Endodermal cell (in vitro differentiated cells): ENCODE data around the gene HSD17B12. TPM values are rescaled to one million over a fixed set of nuclear protein-coding genes. Genes with fewer than 3 reads are reported as not detected.

Experiments
- DNase-seq: peaks from one replicate; pipeline ENCODE4 v3.0.0-alpha.2; 2017
- H3K27ac ChIP-seq: 2 replicates; pipeline ENCODE4 v1.5.1; 2013; ENCODE audit warnings: mild to moderate bottlenecking, low read depth, low read length, moderate library complexity
- H3K27me3 ChIP-seq: 2 replicates; pipeline ENCODE4 v1.6.1; 2013; ENCODE audit warnings: mild to moderate bottlenecking, low read length, moderate library complexity; ENCODE audit not compliant: insufficient read depth, control insufficient read depth, poor library complexity, severe bottlenecking
- H3K36me3 ChIP-seq: 2 replicates; pipeline ENCODE4 v1.7.0; 2013; ENCODE audit warnings: mild to moderate bottlenecking, low read length, moderate library complexity; ENCODE audit not compliant: control insufficient read depth, insufficient read depth
- H3K4me1 ChIP-seq: one replicate; pipeline ENCODE4 v1.7.0; 2013; ENCODE audit warnings: low read length; ENCODE audit not compliant: control insufficient read depth, insufficient read depth
- H3K4me3 ChIP-seq: 2 replicates; pipeline ENCODE4 v1.5.1; 2013; ENCODE audit warnings: mild to moderate bottlenecking, low read length, moderate library complexity
- H3K9ac ChIP-seq: 2 replicates; pipeline ENCODE4 v1.6.1; 2013; ENCODE audit warnings: mild to moderate bottlenecking, low read length, moderate library complexity; ENCODE audit not compliant: poor library complexity, severe bottlenecking; ENCODE audit errors: extremely low read depth
- H3K9me3 ChIP-seq: 2 replicates; pipeline ENCODE4 v1.6.1; 2013; ENCODE audit warnings: mild to moderate bottlenecking, low read length, moderate library complexity; ENCODE audit not compliant: control insufficient read depth
- H3K27ac Mint-ChIP-seq: 2 replicates; pipeline ENCODE4 v1.8.0; 2020; ENCODE audit warnings: mixed read lengths
- H3K27me3 Mint-ChIP-seq: 2 replicates; pipeline ENCODE4 v1.8.0; 2021; ENCODE audit warnings: mild to moderate bottlenecking, mixed read lengths; ENCODE audit not compliant: insufficient read depth
- H3K36me3 Mint-ChIP-seq: 2 replicates; pipeline ENCODE4 v1.8.0; 2020; ENCODE audit warnings: low read depth, mixed read lengths
- H3K4me1 Mint-ChIP-seq: 2 replicates; pipeline ENCODE4 v1.8.0; 2020; ENCODE audit warnings: mixed read lengths
- H3K4me3 Mint-ChIP-seq: 2 replicates; pipeline ENCODE4 v1.8.0; 2020; ENCODE audit warnings: mild to moderate bottlenecking, moderate library complexity, mixed read lengths
- H3K9me3 Mint-ChIP-seq: 2 replicates; pipeline ENCODE4 v1.8.0; 2020; ENCODE audit warnings: mild to moderate bottlenecking, mixed read lengths
- WGBS, 2 experiments: methylation state at CpG; one replicate each; pipeline versions ENCODE4 v1.1.5 to v1.1.7; 2013; ENCODE audit warnings: missing lambda C conversion rate in 2 of 2, mixed read lengths in 1 of 2; ENCODE audit not compliant: insufficient coverage in 1 of 2, insufficient read length in 1 of 2; 5-methylcytosine and 5-hydroxymethylcytosine counted together
- total RNA-seq, 2 donors: library from RNA; stranded (reverse); fragmentation: NEBNext Ultra II Directional in 1 of 2; extraction: Animal tissue kit (Norgen Biotek cat#: 25700) in 1 of 2; gene quantifications; 2 replicates in 1 of 2; 3 replicates in 1 of 2; pipeline ENCODE4 v1.2.1, GENCODE V29; 2021
- TF ChIP-seq, protein P1 (sequence below): fragments of 200-600 bp; sonication (generic); conservative IDR thresholded peaks from 2 replicates; pipeline ENCODE4 v1.5.0; 2021; ENCODE audit warnings: antibody characterized with exemption, mild to moderate bottlenecking

Gene HSD17B12
- total RNA-seq, 2 donors from 2014 or later, result 109 to 138 TPM

DNA sequence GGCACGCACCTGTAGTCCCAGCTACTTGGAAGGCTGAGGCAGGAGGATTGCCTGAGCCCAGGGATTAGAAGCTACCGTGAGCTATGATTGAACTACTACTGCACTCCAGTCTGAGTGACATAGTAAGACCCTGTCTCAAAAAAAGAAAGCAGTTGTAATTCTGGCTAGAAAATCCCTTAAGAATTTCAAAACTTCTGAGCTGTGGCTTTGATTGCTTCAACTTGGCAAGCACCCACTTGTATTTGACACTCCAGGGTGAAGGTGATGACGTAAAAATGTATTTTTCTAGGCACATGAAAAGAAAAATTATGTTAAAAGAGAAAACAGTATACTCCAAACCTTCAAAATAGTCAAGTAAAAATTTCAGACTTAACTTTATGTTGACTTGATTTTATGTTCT lies 176.5 kb downstream of the HSD17B12 start:
- Histone ChIP-seq H3K4me3 (no peak overlapping the region), H3K4me1 (no peaks in the 10 kb centered on the region), H3K36me3 (peaks cover 30% of the 10 kb centered on the region), H3K27ac (no peak overlapping the region), H3K27me3 (no peaks in the 10 kb centered on the region), H3K9me3 (no peaks in the 10 kb centered on the region), H3K9ac (no peak overlapping the region)
- no peak for DNase-seq
- WGBS, 2 experiments, result 96 to 100% methylated on average over 2 to 3 of the region's 3 CpGs
- H3K27me3 Mint-ChIP-seq, result no peaks in the 10 kb centered on the region
- H3K27ac Mint-ChIP-seq, result no peak overlapping the region
- peaks cover 9% of the 10 kb centered on the region for H3K9me3 Mint-ChIP-seq
- no peaks in the 10 kb centered on the region for H3K4me1 Mint-ChIP-seq
- no peak overlapping the region for H3K4me3 Mint-ChIP-seq
- TF ChIP-seq, protein P1, sequence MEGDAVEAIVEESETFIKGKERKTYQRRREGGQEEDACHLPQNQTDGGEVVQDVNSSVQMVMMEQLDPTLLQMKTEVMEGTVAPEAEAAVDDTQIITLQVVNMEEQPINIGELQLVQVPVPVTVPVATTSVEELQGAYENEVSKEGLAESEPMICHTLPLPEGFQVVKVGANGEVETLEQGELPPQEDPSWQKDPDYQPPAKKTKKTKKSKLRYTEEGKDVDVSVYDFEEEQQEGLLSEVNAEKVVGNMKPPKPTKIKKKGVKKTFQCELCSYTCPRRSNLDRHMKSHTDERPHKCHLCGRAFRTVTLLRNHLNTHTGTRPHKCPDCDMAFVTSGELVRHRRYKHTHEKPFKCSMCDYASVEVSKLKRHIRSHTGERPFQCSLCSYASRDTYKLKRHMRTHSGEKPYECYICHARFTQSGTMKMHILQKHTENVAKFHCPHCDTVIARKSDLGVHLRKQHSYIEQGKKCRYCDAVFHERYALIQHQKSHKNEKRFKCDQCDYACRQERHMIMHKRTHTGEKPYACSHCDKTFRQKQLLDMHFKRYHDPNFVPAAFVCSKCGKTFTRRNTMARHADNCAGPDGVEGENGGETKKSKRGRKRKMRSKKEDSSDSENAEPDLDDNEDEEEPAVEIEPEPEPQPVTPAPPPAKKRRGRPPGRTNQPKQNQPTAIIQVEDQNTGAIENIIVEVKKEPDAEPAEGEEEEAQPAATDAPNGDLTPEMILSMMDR, result no peak
- H3K36me3 Mint-ChIP-seq, result peaks cover 29% of the 10 kb centered on the region

DNA sequence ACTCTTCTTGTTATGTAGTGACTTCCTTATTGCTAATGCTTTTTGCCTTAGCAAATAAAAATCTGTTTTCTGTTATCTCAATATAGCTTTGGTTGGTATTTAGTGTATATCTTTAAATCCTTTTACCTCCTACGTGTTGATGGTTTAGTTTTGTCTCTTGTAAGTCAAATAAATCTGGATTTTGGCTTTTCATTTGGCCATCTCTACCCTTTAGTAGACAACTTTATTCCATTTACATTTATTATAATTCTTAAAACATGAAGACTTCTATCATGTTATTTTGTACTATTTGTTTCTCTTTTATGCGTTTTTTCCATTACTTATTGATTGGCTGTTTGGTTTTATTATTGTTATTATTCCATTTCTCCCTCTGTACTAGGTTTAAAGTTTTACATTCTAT lies 180.6 kb downstream of the HSD17B12 start:
- no peak overlapping the region for H3K27ac Mint-ChIP-seq
- TF ChIP-seq, protein P1, result no peak
- WGBS, 2 experiments, result 100% methylated on average over 1 of the region's 2 CpGs; no CpG with 5 or more reads in 1 of the 2 experiments

DNA sequence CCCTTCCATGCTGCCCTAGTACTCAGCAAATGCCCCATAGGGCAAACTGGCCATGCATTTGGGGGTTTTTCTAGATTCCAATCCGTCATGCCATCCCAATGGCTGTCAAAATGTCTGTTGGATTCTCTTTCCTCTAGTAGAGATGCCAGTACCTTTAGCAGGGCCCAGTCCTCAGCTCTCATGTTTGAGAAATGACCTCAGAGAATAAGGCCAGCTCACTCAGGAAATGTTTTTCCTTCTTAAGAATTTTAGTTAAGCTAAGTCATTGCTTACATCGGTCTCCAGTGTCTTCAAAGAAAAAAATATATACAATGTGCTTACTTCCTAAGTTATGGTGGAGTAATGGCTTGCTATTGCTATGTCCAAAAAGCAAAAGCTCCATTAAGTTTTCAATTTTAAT lies 186.0 kb downstream of the HSD17B12 start:
- TF ChIP-seq, protein P1, result no peak
- H3K27ac Mint-ChIP-seq, result no peak overlapping the region
- H3K36me3 ChIP-seq, result no peaks in the 10 kb centered on the region
- H3K4me3 Mint-ChIP-seq, result no peak overlapping the region
- WGBS, 2 experiments, result 85 to 100% methylated on average over 1 to 2 of the region's 2 CpGs
- H3K4me1 Mint-ChIP-seq, result no peaks in the 10 kb centered on the region
- H3K4me1 ChIP-seq, result no peaks in the 10 kb centered on the region
- H3K4me3 ChIP-seq, result no peak overlapping the region
- H3K27me3 Mint-ChIP-seq, result peaks cover 42% of the 10 kb centered on the region
- peaks cover 45% of the 10 kb centered on the region for H3K27me3 ChIP-seq
- no peak for DNase-seq
- H3K27ac ChIP-seq, result no peak overlapping the region
- no peaks in the 10 kb centered on the region for H3K9me3 Mint-ChIP-seq
- H3K9ac ChIP-seq, result no peak overlapping the region
- H3K9me3 ChIP-seq, result no peaks in the 10 kb centered on the region
- no peaks in the 10 kb centered on the region for H3K36me3 Mint-ChIP-seq

More for the DNA sequence above, 180.6 kb downstream of the HSD17B12 start:
- H3K36me3 Mint-ChIP-seq, result peaks cover 10% of the 10 kb centered on the region
- no peaks in the 10 kb centered on the region for H3K27me3 ChIP-seq
- H3K9ac ChIP-seq, result no peak overlapping the region
- peaks cover 2% of the 10 kb centered on the region for H3K36me3 ChIP-seq
- peaks cover 9% of the 10 kb centered on the region for H3K9me3 Mint-ChIP-seq
- no peak overlapping the region for H3K4me3 ChIP-seq
- H3K4me1 ChIP-seq, result no peaks in the 10 kb centered on the region
- no peaks in the 10 kb centered on the region for H3K9me3 ChIP-seq
- DNase-seq, result no peak
- no peak overlapping the region for H3K27ac ChIP-seq
- H3K27me3 Mint-ChIP-seq, result peaks cover 7% of the 10 kb centered on the region
- no peak overlapping the region for H3K4me3 Mint-ChIP-seq
- H3K4me1 Mint-ChIP-seq, result no peaks in the 10 kb centered on the region
